Kidney (tissue), 14 donors: ENCODE results near the gene CD8B. TPM values are rescaled to one million over a fixed set of nuclear protein-coding genes. Genes with fewer than 3 reads are reported as not detected.
A peak's percentile ranks its signal among the peaks of the same experiment; 100 is the strongest.

Experiments
- DNase-seq, 5 donors: peaks; one replicate each; pipeline ENCODE4 v3.0.0-alpha.2; 2013 to 2020
- FAIRE-seq: peaks from 2 replicates; lab custom pipeline; 2012; peaks lifted over from hg19 to GRCh38; lab: Jason Lieb, UNC
- H3K27ac ChIP-seq, 2 donors: one replicate each; pipeline ENCODE4 v1.7.0; 2013; ENCODE audit warnings: low read depth in 2 of 2, low read length in 2 of 2, inconsistent platforms in 1 of 2
- H3K27me3 ChIP-seq: one replicate; pipeline ENCODE4 v1.7.1; 2013; ENCODE audit warnings: low read length, inconsistent platforms; ENCODE audit not compliant: control insufficient read depth, insufficient read depth
- H3K36me3 ChIP-seq, 3 donors: one replicate each; pipeline versions ENCODE4 v1.7.0 to v1.7.1; 2013; ENCODE audit warnings: low read length in 3 of 3, control low read depth in 1 of 3, inconsistent platforms in 1 of 3; ENCODE audit not compliant: insufficient read depth in 3 of 3, control insufficient read depth in 2 of 3
- H3K4me1 ChIP-seq, 3 donors: one replicate each; pipeline versions ENCODE4 v1.7.0 to v1.7.1; 2013; ENCODE audit warnings: low read length in 3 of 3, inconsistent platforms in 1 of 3, low read depth in 1 of 3; ENCODE audit not compliant: control insufficient read depth in 2 of 3, insufficient read depth in 2 of 3
- H3K4me3 ChIP-seq, 3 donors: one replicate each; pipeline versions ENCODE4 v1.7.0 to v1.8.1; 2013; ENCODE audit warnings: low read length in 3 of 3, control low read depth in 1 of 3, inconsistent platforms in 1 of 3
- H3K9ac ChIP-seq, 3 donors: one replicate each; pipeline versions ENCODE4 v1.7.0 to v1.7.1; 2013; ENCODE audit warnings: low read length in 3 of 3, control low read depth in 1 of 3, inconsistent platforms in 1 of 3
- H3K9me3 ChIP-seq, 3 donors: one replicate each; pipeline versions ENCODE4 v1.7.0 to v1.7.1; 2013; ENCODE audit warnings: low read length in 3 of 3, control low read depth in 1 of 3, inconsistent platforms in 1 of 3; ENCODE audit not compliant: control insufficient read depth in 2 of 3, insufficient read depth in 1 of 3
- CTCF ChIP-seq: IDR thresholded peaks from 3 replicates; pipeline ENCODE4 v1.5.1; 2012; ENCODE audit warnings: mild to moderate bottlenecking, moderate library complexity, borderline replicate concordance; ENCODE audit not compliant: insufficient read depth; ENCODE audit errors: extremely low read depth
- intact Hi-C: fragments of 100-400 bp; cut with DNase I; formaldehyde crosslinking; loops from one replicate; pipeline ENCODE4 v1.11.1; 2022
- polyA plus RNA-seq: library from polyadenylated mRNA; stranded (reverse); fragments of 350-450 nt; fragmentation: Illumina TruSeq; extraction: RNeasy Lipid Tissue Mini Kit (QIAGEN cat#74804); gene quantifications from one replicate; pipeline ENCODE4 v1.2.3, GENCODE V29; 2014; ENCODE audit warnings: low read depth, low replicate concordance; ENCODE audit not compliant: insufficient read depth
- total RNA-seq: library from RNA; stranded (reverse); fragmentation: NEBNext Ultra II Directional; extraction: Animal tissue kit (Norgen Biotek cat#: 25700); gene quantifications from one replicate; pipeline ENCODE4 v1.2.1, GENCODE V29; 2021
- donor health status: control.
- donor health status: control.
- donor health status: control.
- donor health status: control.
- donor health status: control.
- donor health status: DM: yes; HTN: yes; CAD: no.
- donor health status: Normal renal cell carcinoma (clear cell type).

The CD8B gene
- total and polyA plus RNA-seq, 2 donors from 2014 or later: 2.5 TPM; not detected in 1

DNA sequence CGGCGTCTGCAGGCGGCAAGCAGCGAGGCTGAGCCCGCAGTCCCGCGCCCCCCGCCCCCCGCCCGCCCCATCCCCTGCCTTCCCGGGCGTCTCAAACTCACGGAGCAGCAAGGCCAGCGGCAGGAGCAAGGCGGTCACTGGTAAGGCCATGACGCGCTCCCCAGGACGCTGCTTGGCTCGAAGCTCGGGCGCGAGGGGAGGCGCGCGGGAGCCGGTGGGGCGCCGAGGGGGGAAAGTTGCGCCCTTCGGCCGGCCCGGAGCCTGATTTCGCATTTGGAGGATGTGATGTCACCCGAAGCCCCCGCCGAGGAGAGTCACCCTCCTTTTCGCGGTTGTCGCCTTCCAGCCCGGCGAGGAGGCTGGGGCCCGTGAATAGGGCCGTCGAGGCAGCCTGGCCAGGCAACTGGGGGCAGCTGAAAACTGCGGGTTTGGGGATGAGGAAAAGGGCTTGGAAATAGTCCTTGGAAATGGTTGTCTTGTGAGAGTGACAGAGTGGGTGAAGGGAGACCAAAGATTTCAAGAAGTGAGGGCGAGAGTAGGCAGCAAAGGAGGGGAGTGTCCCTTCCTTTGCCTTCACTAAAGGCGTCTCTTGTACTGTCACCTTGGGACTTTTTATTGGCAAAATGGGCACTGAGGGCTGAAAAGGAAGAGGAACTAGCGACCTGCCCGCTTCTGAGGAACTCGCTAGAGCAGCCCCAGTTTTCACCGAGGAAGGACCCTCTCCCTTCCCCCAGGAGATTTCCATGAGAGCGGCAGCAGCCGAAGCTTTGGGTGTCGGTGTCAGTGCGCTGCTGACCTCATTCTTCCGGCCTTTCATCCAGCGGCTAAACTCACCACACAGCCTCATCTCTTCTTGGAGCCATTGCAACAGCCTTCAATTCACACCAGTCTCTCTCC lies 70.8 kb downstream of the CD8B start, which contains the start of gene CD8A:
Gene CD8A (minus strand): TSS at position 238 of the 897 bp plus-strand sequence. CDS start 88 bp downstream, at position 150.
- H3K4me1 ChIP-seq: peaks cover 0 to 5% (median 0%) of the 10 kb centered on the region in 3 donors
- H3K27me3 ChIP-seq: peaks cover 34% of the 10 kb centered on the region
- peaks cover 0 to under 1% (median 0%) of the 10 kb centered on the region in 3 donors for H3K9me3 ChIP-seq
- intact Hi-C loops: no loop called here
- FAIRE-seq: no peak
- no peak within 1 kb of the TSS for H3K4me3 ChIP-seq
- no peak for TF ChIP-seq CTCF
- H3K9ac ChIP-seq: no peak within 1 kb of the TSS
- peak in 4 of 5 donors; percentile 29 to 48 (median 40) for DNase-seq
- H3K27ac ChIP-seq: no peak within 1 kb of the TSS
- H3K36me3 ChIP-seq: no peaks in the 10 kb centered on the region

DNA sequence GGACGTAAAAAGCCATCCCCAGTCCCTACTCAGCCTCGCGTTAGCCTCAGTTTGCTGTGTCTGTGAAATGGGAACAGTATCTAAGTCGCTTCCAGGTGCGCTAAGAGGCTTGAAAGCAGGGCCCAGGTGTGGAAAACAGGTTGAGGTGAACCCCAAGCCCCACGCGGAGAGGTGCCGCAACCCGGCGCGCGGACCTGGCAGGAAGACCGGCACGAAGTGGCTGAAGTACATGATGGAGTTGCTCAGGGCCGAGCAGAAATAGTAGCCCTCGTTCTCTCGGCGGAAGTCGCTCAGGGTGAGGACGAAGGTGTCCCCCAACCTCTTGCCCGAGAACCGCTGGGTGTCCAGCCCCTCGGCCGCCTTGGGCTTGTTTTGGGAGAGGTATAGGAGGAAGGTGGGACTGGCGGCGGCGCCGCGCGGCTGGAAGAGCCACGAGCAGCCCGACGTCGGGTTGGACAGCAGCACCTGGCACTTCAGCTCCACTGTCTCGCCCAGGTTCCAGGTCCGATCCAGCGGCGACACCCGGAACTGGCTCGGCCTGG lies 71.5 kb downstream of the CD8B start:
- peaks cover 34% of the 10 kb centered on the region for H3K27me3 ChIP-seq

GRCh38 chr2:86789687-86790133 lies 72.0 kb downstream of the CD8B start:
- H3K9me3 ChIP-seq: no peaks in the 10 kb centered on the region
- H3K27ac ChIP-seq: no peak overlapping the region
- no peak for TF ChIP-seq CTCF
- peaks cover 34% of the 10 kb centered on the region for H3K27me3 ChIP-seq
- H3K4me3 ChIP-seq: no peak overlapping the region
- no peaks in the 10 kb centered on the region for H3K36me3 ChIP-seq
- DNase-seq (peak in 2 of 5 donors; percentile 13 to 47), FAIRE-seq (no peak)
- intact Hi-C loops: no loop called here
- H3K4me1 ChIP-seq: peaks cover 0 to 5% (median 0%) of the 10 kb centered on the region in 3 donors
- H3K9ac ChIP-seq: no peak overlapping the region

More for the DNA sequence above, 71.5 kb downstream of the CD8B start:
- peaks cover 0 to 5% (median 0%) of the 10 kb centered on the region in 3 donors for H3K4me1 ChIP-seq
- no peaks in the 10 kb centered on the region for H3K36me3 ChIP-seq
- no peaks in the 10 kb centered on the region for H3K9me3 ChIP-seq
- no peak overlapping the region for H3K4me3 ChIP-seq
- H3K9ac ChIP-seq: no peak overlapping the region
- no peak overlapping the region for H3K27ac ChIP-seq
- FAIRE-seq (no peak), DNase-seq (peak; percentile 16 to 76 (median 43))
- TF ChIP-seq CTCF: no peak
- intact Hi-C loops: no loop called here
